ENCODE data around the gene PRDM16. TPM values are rescaled to one million over a fixed set of nuclear protein-coding genes. Genes with fewer than 3 reads are reported as not detected.

Gene PRDM16
- total RNA-seq, 1 donor from 2014 or later, result 21.4 TPM

DNA sequence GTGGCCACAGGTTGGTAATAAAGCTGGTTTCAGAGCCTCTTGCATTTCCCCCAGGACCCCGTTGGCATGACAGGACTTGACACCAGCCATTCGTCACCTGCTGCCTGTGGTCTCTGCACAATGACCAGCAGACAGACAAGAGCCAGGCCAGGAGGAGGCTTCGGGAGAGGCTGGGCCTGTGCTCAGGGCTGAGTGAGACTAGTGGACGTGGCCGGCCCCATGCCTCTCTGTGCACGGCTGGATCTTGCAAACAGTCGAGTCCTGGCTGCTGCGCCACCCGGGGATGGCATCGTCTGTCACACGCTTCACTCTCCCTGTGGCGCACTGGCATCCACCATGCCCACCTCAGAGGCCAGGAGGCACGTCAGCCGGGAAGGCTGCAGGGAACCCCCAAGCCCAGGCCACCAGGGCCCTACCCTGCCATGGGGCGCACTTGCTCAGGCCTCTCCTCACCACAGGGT is 208.0 kb downstream of the PRDM16 start:
- no peak for DNase-seq (ENCODE audit: low spot score)
- Mint-ChIP-seq H3K4me1 (ENCODE audit: unreplicated experiment) (no peaks in the 10 kb centered on the region), H3K36me3 (ENCODE audit: low read depth, unreplicated experiment) (no peaks in the 10 kb centered on the region), H3K4me3 (ENCODE audit: unreplicated experiment) (no peak overlapping the region), H3K27ac (ENCODE audit: unreplicated experiment) (no peak overlapping the region), H3K9me3 (ENCODE audit: unreplicated experiment) (no peaks in the 10 kb centered on the region), H3K27me3 (ENCODE audit: unreplicated experiment) (peaks cover 17% of the 10 kb centered on the region)
- TF ChIP-seq, protein P1, sequence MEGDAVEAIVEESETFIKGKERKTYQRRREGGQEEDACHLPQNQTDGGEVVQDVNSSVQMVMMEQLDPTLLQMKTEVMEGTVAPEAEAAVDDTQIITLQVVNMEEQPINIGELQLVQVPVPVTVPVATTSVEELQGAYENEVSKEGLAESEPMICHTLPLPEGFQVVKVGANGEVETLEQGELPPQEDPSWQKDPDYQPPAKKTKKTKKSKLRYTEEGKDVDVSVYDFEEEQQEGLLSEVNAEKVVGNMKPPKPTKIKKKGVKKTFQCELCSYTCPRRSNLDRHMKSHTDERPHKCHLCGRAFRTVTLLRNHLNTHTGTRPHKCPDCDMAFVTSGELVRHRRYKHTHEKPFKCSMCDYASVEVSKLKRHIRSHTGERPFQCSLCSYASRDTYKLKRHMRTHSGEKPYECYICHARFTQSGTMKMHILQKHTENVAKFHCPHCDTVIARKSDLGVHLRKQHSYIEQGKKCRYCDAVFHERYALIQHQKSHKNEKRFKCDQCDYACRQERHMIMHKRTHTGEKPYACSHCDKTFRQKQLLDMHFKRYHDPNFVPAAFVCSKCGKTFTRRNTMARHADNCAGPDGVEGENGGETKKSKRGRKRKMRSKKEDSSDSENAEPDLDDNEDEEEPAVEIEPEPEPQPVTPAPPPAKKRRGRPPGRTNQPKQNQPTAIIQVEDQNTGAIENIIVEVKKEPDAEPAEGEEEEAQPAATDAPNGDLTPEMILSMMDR (IDR thresholded peaks at IDR 0.05; ENCODE audit: unreplicated experiment), result no peak

DNA sequence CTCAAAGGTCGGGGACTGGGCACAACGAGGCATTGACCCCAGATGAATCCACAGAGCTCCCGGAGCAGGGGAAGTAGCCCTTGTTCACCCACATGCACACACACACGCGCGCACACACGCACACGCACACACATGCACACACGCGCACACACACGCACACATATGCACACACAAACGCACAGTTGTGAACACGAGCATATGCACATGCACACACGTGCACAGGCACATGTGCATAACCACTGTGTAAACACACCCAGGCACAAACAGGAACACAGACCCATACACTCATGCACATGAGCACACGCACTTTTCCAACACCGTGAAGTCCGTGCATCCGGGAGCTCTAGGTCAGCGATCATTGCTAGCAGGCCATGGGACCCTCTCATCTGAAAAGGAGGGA is 208.6 kb downstream of the PRDM16 start:
- TF ChIP-seq, protein P1 (IDR thresholded peaks at IDR 0.05; ENCODE audit: unreplicated experiment), result no peak

DNA sequence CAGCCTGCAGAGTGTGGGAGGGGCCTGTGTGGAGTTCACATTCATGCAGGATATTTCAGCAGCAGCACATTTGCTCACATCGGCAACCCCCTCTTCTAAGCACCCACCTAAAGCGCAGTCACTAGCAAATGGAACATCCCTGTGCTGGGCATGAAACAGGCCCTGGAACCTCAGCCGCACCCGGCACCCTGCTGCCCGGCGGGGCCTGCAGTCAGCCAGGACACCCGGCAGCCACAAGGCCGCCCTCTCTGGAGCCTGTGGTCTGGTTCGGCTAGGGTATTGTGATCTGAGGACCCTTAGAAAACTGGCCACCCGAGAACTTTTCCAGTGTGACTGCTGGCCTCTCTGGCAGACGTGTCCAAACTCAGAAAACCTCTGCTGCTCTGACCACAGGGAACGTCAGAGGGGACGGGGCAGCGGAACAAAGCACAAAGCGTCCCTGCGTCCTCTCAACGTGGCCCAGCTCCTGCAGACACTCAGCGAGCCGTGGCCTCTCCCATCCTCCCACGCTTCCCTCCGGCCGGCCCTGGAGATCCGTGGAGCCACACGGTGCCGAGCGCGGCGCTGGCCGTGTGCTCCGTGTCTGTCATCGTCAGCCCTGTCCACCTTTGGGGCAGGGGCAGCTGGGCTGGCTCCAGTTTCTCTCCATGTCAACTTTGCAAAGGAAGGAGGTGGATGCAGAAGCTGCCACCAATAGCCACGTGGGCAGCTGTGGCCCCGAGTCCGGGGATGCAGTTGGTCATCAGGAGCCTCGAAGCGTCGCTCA is 209.6 kb downstream of the PRDM16 start:
- H3K27ac Mint-ChIP-seq (ENCODE audit: unreplicated experiment), result no peak overlapping the region
- TF ChIP-seq, protein P1 (IDR thresholded peaks at IDR 0.05; ENCODE audit: unreplicated experiment), result no peak
- DNase-seq (ENCODE audit: low spot score), result no peak
- H3K4me1 Mint-ChIP-seq (ENCODE audit: unreplicated experiment), result no peaks in the 10 kb centered on the region
- H3K27me3 Mint-ChIP-seq (ENCODE audit: unreplicated experiment), result peaks cover 14% of the 10 kb centered on the region
- H3K4me3 Mint-ChIP-seq (ENCODE audit: unreplicated experiment), result no peak overlapping the region
- no peaks in the 10 kb centered on the region for H3K9me3 Mint-ChIP-seq (ENCODE audit: unreplicated experiment)
- no peaks in the 10 kb centered on the region for H3K36me3 Mint-ChIP-seq (ENCODE audit: low read depth, unreplicated experiment)

More for the DNA sequence above, 208.6 kb downstream of the PRDM16 start:
- Mint-ChIP-seq H3K4me3 (ENCODE audit: unreplicated experiment) (no peak overlapping the region), H3K27ac (ENCODE audit: unreplicated experiment) (no peak overlapping the region), H3K36me3 (ENCODE audit: low read depth, unreplicated experiment) (no peaks in the 10 kb centered on the region), H3K9me3 (ENCODE audit: unreplicated experiment) (no peaks in the 10 kb centered on the region), H3K27me3 (ENCODE audit: unreplicated experiment) (peaks cover 17% of the 10 kb centered on the region), H3K4me1 (ENCODE audit: unreplicated experiment) (no peaks in the 10 kb centered on the region)
- no peak for DNase-seq (ENCODE audit: low spot score)

DNA sequence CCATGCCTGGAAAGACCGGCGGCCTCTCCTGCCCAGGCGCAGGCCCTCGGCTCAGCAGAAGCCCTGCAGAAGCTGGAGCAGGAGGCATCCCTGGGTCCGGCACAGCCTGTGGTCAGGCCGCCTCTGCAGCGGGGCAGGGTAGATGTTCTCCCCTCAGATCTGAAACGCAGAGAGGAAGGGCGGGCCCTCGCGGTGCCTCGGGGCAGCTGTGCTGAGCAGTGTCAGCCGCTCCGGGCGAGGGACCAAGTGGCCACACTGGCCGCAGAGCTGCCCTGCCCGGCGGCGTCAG is 210.1 kb downstream of the PRDM16 start:
- Mint-ChIP-seq H3K4me1 (ENCODE audit: unreplicated experiment) (peaks cover 1% of the 10 kb centered on the region), H3K9me3 (ENCODE audit: unreplicated experiment) (no peaks in the 10 kb centered on the region), H3K27me3 (ENCODE audit: unreplicated experiment) (peaks cover 16% of the 10 kb centered on the region), H3K4me3 (ENCODE audit: unreplicated experiment) (no peak overlapping the region), H3K27ac (ENCODE audit: unreplicated experiment) (no peak overlapping the region), H3K36me3 (ENCODE audit: low read depth, unreplicated experiment) (no peaks in the 10 kb centered on the region)
- TF ChIP-seq, protein P1 (IDR thresholded peaks at IDR 0.05; ENCODE audit: unreplicated experiment), result no peak
- DNase-seq (ENCODE audit: low spot score), result no peak

DNA sequence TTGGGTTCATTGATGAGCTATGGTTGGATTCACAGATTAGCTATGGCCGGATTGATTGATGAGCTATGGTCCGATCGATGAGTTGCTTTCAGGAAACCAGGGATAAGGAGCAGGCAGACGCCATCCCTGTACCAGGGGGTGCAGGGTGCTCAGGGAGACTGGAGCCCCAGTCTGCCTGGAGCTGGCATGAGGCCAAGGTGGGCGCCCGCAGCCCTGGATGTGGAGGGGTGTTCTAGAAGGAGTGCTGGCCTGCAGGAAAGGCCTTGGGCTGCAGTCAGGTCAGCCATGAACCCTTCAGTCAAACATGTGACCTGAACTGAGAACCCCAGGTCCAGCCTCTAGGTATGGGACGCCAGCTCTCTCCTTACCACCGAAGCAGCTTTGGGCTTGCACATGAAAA is 212.7 kb downstream of the PRDM16 start:
- Mint-ChIP-seq H3K27ac (ENCODE audit: unreplicated experiment) (no peak overlapping the region), H3K27me3 (ENCODE audit: unreplicated experiment) (peaks cover 14% of the 10 kb centered on the region), H3K36me3 (ENCODE audit: low read depth, unreplicated experiment) (no peaks in the 10 kb centered on the region)

More for the DNA sequence above, 212.7 kb downstream of the PRDM16 start:
- DNase-seq (ENCODE audit: low spot score), result no peak
- TF ChIP-seq, protein P1 (IDR thresholded peaks at IDR 0.05; ENCODE audit: unreplicated experiment), result no peak
- Mint-ChIP-seq H3K9me3 (ENCODE audit: unreplicated experiment) (no peaks in the 10 kb centered on the region), H3K4me1 (ENCODE audit: unreplicated experiment) (peaks cover 3% of the 10 kb centered on the region), H3K4me3 (ENCODE audit: unreplicated experiment) (no peak overlapping the region)
